SKM-1 treated with dmso at 0.1 percent for 144 hours (cell line): ENCODE data around the gene SNX9.
"Not testable (repeated sequence)": the region's sequence is repeated elsewhere in the genome, so short reads cannot be mapped to it uniquely, and the experiment has no call there.

Experiments used
- DNase-seq: peaks from one replicate; lab custom pipeline; 2025; ENCODE audit not compliant: unreplicated experiment; lab: John Stamatoyannopoulos, UW

The SNX9 gene

DNA sequence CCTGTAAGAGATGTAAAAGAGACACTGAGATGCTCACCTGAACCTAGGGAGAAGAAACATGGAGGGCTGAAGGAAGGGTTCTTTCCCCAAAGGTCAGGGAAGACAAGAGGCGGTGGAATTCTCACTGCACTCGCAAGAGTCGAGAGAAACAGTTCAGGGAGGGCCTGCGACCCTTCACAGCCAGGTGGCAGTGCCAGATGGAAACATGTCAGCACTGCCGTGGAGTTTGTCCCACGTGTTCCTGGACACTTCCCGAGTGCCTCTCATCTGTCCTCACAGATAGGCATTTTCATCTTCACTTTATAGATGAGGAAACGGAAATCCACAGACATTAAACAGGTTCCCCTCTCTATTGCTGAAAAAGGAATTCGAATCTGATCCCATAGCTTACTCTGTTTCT is 88.2 kb downstream of the SNX9 start:
- DNase-seq, result no peak

DNA sequence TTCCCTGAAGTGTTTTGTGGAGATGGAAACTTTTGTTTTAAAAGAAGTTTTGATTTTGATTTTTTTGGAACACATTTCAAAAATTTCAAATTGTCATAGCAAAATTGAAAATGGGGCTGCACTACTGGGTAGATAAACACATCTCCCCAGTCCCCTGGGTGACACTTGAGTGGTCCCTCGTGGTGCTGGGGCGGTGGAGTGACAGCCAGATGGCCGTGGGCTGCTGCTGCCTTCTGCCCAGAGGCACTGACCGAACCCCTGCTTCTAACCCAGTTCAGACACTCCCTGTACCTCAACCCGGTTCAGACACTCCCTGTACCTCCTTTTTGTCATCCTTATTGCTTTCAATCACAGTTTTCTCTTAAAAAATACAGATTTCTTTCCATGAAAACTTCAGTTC is 88.7 kb downstream of the SNX9 start:
- DNase-seq, result no peak

DNA sequence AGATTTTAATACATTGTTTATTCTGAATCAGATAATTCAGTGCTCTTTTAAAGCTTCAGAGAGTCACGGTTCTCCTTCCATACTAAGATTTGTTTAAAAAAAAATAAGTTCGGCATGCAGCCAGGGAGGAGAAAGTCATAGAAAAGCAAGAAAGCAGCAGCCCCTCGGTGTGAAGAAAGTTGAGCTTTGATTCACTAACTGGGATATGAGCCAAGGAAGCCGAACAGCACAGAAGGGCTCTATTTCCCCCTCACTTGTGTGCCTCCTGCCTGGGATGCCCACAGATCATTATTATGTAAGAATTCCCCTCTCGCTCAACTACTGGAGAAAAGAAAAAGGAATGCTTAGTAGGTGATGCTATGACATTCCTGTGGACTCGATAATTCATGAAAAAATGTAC is 89.3 kb downstream of the SNX9 start:
- DNase-seq, result no peak

DNA sequence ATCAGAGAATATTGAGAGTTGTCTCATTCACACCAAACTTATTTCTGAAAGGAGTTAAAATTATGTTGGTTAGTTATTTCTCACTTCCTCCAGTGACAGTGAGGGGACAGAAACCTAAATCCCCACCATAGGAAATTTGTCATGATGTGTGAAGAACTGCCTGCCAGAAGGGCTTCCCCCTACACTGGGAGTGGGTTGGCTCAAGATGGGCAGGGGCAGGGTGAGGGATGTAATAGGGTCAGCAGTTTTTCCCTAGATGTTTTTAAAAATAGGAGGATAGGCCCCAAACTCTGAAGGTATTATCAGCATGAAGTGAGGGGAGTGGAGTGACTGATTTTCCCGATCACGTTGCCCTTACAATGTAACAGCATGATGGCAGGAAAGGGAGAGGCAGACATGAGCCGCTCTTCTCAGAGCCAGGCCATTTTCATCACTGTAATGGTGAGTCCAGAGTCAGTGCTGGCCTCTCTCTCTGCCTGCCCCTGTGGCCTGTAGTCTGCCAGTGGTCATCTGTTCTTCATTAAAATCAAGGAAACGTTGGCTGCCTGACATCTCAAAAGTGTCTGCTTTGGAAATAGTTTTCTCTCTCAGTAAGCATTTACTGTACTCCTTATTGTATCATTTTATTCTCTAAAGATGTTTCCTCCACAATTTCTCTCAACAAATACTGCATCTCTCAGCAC is 98.8 kb downstream of the SNX9 start:
- DNase-seq, result no peak

DNA sequence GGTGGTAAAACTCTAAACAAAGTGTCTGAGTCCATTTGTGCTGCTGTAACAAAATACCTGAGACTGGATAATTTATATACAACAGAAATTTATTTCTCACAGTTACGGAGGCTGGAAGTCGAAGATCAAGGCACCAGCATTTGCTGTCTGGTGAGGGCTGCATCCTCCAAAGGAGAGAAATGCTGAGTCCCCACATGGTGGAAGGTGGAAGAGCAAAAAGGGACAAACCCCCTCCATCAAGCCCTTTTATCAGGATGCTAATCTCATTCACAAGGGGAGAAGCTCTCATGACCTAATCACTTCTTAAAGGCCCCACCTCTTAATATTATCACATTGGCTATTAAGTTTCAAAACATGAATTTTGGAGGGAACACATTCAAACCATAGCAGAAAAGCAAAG is 102.7 kb downstream of the SNX9 start:
- DNase-seq, result no peak

DNA sequence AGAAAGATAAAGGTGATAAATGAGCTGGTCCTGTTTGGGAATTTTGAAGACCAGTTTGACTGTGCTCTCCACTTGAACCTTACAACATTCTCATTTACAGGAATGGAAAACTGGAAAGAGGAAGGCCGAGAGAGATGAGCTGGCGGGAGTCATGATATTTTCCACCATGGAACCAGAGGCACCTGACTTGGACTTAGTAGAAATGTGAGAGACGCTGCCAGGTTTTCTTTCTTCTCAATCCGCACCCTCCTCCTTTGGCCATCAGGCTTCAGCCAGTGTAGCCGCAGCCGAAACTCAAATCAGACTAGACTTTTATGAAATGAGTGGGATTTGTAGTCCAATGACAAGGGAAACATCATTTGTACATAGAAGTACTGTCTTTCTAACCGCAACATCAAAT is 104.0 kb downstream of the SNX9 start:
- DNase-seq, result no peak

DNA sequence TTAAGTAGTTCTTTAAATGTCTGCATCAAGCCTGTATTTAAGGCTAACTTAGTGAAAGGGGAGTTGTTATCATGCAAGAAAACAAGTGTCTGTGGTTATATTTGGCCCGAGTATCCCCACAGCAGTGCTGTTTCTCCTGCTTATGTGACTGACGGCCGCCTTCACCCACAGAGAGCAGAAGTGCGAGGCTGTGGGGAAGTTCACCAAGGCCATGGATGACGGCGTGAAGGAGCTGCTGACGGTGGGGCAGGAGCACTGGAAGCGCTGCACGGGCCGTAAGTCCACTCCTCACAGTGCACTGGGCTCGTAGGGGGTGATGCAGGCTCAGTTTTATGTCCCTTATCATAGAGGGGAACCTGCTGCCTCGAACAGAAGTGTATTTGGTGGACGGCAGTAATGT is 105.4 kb downstream of the SNX9 start:
- no peak for DNase-seq

DNA sequence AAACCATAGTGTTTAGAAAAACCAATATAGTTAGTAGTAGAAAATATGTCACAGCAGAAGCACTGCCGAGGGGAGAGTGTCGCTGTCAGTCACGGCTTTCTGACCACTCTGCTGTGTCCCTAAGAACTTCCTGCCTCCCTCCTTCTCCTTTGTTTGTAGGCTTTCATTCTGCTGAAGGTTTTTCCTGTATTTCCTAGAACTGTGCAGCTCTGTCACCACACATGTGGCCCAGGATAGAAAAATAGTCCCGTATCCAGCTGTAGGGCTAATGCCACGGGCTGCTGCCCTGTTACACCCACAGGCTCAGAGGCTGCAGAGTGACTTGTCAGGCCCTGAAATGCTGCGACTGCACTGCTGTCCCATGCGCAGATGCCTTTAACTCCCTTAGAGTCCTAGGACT is 106.0 kb downstream of the SNX9 start:
- no peak for DNase-seq

DNA sequence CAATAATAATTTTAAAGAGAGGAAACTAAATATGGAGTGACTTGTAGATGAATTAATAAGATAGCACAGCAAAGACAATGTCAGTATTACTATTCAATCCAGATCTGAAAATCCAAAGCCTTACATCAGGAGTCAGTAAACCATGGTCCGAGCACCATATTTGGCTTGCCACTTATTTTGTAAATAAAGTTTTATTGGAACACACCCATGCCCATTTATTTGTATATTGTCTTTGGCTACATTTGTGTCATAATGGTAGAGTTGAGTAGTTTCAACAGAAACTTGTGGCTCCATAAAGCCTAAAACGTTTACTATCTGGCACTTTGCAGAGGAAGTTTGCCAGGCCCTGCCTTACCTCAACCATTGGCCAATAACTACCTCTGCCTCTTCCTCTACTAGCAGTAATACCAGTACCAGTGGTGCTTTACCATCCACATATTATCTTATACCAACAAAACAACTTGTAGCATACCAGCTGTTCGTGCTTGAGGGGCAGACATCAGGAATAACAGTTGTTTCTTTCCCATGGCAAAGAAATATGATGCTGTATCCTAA is 106.8 kb downstream of the SNX9 start:
- DNase-seq, result no peak

DNA sequence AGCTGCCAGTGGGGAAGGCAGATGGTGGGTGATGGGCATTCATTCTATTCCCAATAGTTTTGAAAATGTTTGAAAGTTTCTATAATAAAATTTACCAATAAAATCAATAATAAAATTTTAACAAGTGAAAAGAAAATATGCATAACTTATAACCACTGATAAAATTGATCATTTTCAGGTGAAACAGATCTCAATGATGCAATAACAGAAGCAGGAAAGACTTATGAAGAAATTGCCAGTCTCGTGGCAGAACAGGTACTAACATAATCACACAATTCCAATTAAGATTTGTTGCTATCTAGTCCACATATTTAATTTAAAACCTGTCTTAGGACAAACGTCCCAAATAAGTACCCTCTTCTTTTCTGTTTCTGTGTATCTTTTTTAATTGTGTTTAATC is 112.7 kb downstream of the SNX9 start:
- no peak for DNase-seq

DNA sequence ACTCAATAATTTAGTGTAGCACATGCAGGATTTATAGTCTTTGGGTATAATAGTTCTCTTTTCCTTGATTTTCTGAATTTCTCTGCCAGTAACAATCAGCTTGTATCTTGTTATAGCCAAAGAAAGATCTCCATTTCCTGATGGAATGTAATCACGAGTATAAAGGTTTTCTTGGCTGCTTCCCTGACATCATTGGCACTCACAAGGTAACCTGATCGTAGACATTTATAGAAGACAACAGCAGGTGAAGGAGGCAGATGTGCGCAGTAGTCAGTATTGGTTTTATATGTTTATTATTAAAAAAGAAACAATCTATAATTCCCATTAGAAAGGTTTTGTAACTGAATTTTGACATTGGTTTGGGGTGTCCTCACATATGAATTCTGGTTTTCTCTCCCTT is 114.3 kb downstream of the SNX9 start:
- no peak for DNase-seq

DNA sequence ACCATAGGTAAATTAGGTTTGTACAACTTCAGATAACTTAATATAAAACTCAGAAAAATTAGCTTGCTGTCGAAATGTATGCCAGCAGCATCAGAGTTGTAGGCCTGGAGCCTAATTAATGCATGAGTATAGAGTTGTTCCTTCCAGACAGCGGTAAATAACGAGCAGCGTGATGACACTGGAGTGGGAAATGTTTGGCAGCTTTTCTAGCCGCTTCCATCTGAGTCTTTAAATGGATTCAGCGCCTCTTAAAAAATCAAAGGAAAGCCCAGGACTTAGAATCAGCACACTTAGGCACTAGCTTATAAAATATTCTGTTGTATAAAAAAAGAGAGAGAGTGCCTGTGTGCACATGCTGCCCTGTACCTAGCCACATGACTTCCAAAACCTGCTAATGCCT is 114.9 kb downstream of the SNX9 start:
- no peak for DNase-seq

DNA sequence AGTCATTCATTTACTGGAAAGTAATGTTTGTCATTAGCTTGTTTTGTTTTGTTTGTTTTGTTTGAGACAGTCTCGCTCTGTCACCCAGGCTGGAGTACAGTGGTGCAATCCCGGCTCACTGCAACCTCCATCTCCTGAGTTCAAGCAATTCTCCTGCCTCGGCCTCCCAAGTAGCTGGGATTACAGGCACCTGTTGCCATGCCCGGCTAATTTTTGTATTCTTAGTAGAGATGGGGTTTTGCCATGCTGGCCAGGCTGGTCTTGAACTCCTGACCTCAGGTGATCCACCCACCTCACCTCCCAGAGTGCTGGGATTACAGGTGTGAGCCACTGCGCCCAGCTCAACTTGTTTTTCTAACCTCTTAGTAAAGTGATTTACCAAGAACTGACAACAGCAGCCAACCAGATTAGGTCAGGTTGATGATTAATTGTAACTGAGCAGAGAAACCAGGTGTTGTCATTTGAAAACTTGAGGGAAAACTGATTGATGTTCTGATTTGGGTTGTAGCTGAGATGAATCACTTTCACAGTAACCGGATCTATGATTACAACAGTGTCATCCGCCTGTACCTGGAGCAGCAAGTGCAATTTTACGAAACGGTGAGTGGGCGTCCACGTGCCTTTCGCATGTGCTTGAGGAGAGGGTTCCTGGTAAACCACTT is 117.5 kb downstream of the SNX9 start:
- DNase-seq, result not testable (repeated sequence)

DNA sequence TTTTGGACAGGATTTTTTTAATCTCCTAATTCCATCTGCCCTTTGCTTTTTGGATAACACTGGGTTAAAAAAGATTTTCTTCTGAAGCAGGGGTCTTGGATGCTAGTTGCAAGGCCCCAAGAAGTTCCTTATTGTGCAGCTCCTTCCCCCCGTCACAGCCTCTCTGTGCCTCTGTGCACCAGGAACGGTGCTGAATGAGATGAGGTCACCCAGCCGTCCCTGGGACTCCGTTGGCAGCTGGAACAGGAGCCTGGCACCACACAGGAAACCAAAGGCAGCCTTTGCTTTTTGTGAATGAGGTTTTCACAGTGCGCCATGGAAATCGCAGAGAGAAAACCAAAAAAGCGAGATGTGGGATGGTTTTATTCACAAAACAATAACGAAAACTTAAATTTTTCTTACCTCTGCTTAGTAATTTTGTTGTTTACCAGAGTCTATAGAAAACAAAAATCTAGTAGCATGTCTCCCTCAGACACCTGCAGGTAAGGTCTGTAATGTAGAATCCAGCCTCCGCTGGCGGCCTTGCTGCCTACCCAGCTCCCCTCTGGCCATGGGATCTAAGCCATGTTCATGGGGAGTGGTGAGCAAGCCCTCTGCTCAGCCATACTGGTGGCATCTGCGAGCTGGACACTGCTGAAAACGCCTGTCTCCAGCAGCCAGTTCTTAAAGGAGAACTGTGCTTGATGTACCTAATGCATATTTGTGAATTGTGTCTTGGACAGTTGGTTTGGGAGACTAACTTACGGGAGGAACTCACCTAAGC is 118.2 kb downstream of the SNX9 start:
- DNase-seq, result no peak

DNA sequence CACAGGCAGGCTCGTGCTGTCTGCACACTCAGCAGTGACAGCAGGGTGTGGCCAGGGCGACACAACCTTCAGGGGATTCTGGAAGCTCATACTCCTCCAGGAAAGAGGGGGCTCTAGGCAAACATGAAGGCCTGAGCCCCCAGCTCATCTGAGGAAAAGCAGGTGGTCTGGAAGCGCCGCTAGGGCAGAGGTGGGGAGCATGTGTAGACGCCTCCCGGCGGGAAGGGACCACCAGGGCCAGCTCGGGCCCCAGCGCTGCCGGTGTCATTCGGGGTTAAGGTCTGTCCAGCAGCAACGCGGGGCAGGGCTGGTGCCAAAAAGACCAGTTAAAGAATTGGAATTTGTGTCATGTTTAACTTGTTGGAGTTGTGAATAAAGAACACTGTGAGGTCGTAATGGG is 119.3 kb downstream of the SNX9 start:
- no peak for DNase-seq

DNA sequence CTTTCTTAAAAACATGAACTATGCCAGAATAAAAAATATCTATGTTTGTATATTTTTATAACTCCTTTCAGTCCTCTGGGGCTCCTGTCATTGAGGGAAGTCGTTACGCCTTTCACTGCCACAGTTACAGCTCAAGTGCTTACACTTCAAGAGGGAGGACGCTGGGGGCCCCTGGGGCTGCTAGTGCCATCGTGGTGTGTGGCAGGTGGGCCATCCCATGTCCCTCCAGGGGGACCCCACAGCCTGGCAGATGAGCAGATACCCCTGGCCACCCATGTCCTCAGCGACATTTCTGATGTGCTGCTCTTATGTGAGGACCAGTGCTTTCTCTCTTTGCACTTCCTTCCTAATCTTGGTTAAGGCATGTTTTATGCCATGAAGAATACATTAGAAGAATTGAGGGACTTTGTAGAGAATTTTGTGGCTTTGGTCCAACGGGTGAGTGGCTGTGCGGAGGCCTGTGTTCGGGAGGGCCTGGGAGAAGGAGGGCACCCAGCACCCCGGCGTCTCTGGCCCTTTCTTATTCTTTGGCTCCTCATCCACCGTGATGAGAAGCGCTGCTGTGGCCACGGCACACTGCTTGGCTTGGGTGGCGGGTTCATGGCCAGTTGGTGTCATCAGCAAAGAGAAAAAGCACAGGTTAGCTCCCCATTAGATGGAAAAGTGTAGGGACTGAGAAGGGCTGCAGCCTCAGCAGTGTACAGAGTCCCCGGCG is 120.4 kb downstream of the SNX9 start:
- DNase-seq, result no peak

DNA sequence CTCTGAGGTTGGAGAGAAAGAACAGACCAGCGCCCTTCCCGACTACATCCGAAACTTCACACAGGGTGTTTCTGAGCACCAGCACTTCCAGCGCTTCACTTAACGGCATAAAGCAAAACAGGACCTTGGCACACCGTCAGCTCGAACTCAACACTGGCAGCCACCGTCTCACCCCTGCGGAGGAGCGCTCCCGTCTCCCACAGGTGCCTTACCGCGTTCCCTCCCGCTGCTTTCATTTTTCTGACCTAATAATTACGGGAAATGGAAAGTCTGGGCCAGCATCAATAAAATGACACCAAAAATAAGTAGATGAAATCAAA is 120.9 kb downstream of the SNX9 start:
- DNase-seq, result no peak

DNA sequence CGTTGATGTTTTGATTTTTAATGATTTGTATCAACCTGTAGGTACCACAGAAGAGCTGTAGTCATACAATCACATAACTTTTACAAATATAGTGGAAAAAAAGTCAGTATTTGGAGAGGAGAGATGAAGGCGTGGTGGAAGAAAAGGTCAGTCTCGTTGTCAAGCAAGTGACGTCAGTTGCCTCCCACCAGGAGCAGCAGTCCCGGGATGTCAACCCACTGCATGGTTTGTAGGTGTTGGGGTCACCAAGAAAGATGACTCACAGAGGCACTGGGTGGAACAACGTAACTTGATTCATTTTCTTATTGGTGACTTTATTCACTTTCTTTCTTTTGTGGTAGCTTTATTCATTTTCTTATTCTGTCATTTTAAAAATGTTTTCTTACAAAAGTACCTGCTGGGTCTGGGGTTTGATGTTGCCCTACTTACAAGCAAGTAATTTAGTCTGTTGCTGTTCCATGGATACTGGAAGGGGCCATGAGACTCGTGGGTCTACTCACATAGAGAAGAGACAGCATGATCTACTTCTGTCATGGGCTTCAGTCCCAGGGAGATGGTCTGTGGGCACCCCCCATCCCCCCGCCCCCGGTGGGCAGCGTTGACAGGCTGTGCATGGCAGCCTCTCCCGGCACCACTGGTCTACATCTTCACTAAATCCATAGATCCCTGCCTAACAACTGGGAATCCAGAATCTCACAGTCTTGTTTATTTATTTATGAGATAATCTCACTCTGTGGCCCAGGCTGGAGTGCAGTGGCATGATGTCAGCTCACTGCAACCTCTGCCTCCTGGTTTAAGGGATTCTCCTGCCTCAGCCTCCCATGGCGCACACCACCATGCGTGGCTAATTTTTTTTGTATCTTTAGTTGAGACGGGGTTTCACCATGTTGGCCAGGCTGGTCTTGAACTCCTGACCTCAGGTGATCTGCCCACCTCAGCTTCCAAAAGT is 122.2 kb downstream of the SNX9 start:
- no peak for DNase-seq

DNA sequence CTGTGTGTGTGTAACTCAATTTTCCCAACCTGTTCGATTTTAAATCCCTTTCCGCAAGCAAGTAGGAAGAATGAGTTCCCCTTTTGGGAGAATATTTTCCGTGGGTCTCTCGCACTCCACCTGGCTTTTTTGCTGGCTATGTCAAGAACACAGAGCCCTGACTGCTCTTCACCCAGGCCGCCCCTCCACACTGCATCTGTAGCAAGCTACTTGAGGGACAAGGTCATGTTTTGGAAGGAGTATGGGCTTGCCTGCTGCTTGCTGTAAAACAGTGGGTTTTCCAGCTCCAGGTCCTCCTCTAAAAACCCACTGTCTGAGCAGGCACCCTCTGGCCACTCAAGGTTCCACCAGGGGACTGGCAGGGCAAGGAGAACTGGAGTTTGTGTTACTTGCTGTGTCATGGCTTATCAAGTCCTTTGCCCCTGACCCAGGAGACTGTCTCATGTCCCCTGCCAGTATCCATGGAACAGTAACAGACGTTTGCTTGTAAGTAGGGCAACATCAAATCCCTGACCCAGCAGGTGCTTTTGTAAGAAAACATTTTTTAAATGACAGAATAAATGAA is 123.1 kb downstream of the SNX9 start:
- DNase-seq, result no peak

DNA sequence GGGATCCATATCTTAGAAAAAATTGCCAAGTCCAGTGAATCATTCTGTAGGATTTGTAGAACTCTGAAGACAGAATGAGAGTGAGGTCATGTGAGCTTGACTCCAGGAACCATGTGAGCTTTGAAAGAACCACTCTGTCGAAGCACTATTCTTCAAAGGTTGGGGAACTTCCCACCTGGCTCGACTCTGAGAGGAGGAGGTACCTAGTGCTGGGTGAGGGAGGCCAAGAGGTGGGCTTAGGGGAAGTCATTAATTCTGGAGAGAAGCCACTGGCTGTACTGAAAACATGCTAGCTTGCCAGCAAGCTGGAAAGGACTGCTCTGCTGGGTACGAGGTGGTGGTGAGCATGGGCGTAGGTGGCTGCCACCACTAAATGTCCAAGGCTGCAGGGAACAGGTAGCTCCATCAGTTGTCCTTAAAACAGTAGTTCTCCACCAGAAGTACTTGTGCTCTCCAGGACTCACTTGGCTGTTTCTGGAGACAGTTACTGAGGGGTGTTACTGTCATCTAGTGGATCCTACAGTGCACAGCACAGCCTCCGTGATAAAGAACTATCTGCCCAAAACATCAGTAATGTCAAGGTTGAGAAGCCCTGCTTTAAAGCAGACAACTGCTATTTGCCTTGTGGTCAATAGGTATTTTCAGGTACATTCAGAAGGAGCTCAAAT is 124.0 kb downstream of the SNX9 start:
- no peak for DNase-seq
